K562 (cell line): Measurements from ENCODE around the gene B4GALNT2.

ENCODE experiments used
- HDAC1 ChIP-seq, 2 experiments: fragments of 450-650 bp; IDR thresholded peaks; 2 replicates each; pipeline ENCODE4 v1.6.1; 2016 to 2017; ENCODE audit warnings: inconsistent platforms in 1 of 2, mild to moderate bottlenecking in 1 of 2, moderate library complexity in 1 of 2
- POLR2AphosphoS5 ChIP-seq: IDR thresholded peaks from 2 replicates; pipeline ENCODE4 v1.6.1; 2011; ENCODE audit warnings: mild to moderate bottlenecking, low read depth, low read length, moderate library complexity; ENCODE audit not compliant: control insufficient read depth, insufficient read depth
- SIX5 ChIP-seq, 2 experiments: IDR thresholded peaks; 2 replicates each; pipeline ENCODE4 v1.6.1; 2011; ENCODE audit warnings: low read length in 2 of 2, borderline replicate concordance in 1 of 2, low read depth in 1 of 2, mild to moderate bottlenecking in 1 of 2, moderate library complexity in 1 of 2; ENCODE audit not compliant: insufficient read depth in 1 of 2
- ZNF197 ChIP-seq: fragments of 200-800 bp; sonication (Bioruptor generic); IDR thresholded peaks from 2 replicates; pipeline ENCODE4 v1.6.1; 2016; ENCODE audit warnings: low read depth, missing genetic modification characterization, missing compliant biosample characterization
- ZNF785 ChIP-seq: fragments of 250-450 bp; sonication (Bioruptor Pico); IDR thresholded peaks from 2 replicates; pipeline ENCODE4 v1.4.0; 2020; ENCODE audit warnings: mild to moderate bottlenecking
- TF ChIP-seq, protein P1 (sequence below): fragments of 450-650 bp; formaldehyde crosslinking; IDR thresholded peaks from 2 replicates; pipeline ENCODE4 v1.4.0; 2020; ENCODE audit warnings: mild to moderate bottlenecking, mixed read lengths
- TF ChIP-seq, protein P2 (sequence below), 3 experiments: IDR thresholded peaks in 2 of 3; conservative IDR thresholded peaks in 1 of 3; 2 replicates each; pipeline ENCODE4 v1.5.1; 2011 to 2012; ENCODE audit warnings: low read length in 3 of 3, mild to moderate bottlenecking in 3 of 3, control low read depth in 2 of 3, improper control_type of control experiment in 1 of 3, inconsistent platforms in 1 of 3, low read depth in 1 of 3, mixed read lengths in 1 of 3, moderate library complexity in 1 of 3; ENCODE audit not compliant: insufficient read depth in 2 of 3
- TF ChIP-seq, protein P3 (sequence below): sonication (generic); formaldehyde crosslinking; IDR thresholded peaks from 2 replicates; pipeline ENCODE4 v1.8.0; 2022; ENCODE audit warnings: mild to moderate bottlenecking, missing genetic modification reagents
- TF ChIP-seq, protein P4 (sequence below), 2 experiments: fragments of 450-650 bp in 1 of 2; sonication (generic) in 1 of 2; formaldehyde crosslinking in 1 of 2; IDR thresholded peaks in 1 of 2; conservative IDR thresholded peaks in 1 of 2; 2 replicates each; pipeline versions ENCODE4 v1.6.1 to v1.8.1; 2016 to 2023; ENCODE audit warnings: mild to moderate bottlenecking in 2 of 2, moderate library complexity in 2 of 2, inconsistent platforms in 1 of 2, missing genetic modification reagents in 1 of 2

DNA sequence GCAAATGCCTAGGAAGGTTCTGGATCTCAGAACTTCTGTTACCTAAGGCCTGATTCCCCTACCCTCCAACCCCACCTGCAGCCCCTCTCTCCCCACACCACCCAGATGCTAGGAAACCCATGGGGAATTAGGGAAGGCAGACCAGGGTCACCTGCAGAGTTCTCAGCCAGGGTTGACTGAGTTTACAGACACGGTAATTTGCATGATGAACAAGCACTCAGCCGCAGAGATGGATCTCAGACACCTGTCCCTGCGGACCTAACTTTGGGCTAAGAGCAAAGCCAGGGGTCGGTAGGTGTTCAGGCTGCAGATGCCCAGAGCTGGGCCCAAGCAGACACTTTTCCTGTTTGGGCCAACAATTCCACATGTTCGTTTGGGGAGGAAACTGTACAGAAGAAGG, 80.8 kb downstream of the B4GALNT2 start:
- TF ChIP-seq SIX5 (IDR thresholded peaks at IDR 0.05; ENCODE audit: borderline replicate concordance in 1 of 2, insufficient read depth in 1 of 2, low read depth in 1 of 2, low read length in 2 of 2), result no peak
- no peak for TF ChIP-seq ZNF197 (CRISPR knock-in tag)
- TF ChIP-seq, protein P1, sequence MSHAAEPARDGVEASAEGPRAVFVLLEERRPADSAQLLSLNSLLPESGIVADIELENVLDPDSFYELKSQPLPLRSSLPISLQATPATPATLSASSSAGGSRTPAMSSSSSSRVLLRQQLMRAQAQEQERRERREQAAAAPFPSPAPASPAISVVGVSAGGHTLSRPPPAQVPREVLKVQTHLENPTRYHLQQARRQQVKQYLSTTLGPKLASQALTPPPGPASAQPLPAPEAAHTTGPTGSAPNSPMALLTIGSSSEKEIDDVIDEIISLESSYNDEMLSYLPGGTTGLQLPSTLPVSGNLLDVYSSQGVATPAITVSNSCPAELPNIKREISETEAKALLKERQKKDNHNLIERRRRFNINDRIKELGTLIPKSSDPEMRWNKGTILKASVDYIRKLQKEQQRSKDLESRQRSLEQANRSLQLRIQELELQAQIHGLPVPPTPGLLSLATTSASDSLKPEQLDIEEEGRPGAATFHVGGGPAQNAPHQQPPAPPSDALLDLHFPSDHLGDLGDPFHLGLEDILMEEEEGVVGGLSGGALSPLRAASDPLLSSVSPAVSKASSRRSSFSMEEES (CRISPR knock-in tag), result no peak
- no peak for TF ChIP-seq POLR2AphosphoS5
- TF ChIP-seq, protein P2, sequence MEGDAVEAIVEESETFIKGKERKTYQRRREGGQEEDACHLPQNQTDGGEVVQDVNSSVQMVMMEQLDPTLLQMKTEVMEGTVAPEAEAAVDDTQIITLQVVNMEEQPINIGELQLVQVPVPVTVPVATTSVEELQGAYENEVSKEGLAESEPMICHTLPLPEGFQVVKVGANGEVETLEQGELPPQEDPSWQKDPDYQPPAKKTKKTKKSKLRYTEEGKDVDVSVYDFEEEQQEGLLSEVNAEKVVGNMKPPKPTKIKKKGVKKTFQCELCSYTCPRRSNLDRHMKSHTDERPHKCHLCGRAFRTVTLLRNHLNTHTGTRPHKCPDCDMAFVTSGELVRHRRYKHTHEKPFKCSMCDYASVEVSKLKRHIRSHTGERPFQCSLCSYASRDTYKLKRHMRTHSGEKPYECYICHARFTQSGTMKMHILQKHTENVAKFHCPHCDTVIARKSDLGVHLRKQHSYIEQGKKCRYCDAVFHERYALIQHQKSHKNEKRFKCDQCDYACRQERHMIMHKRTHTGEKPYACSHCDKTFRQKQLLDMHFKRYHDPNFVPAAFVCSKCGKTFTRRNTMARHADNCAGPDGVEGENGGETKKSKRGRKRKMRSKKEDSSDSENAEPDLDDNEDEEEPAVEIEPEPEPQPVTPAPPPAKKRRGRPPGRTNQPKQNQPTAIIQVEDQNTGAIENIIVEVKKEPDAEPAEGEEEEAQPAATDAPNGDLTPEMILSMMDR (IDR thresholded peaks at IDR 0.05 in 2 of 3, conservative IDR thresholded peaks at IDR 0.05 in 1 of 3; ENCODE audit: insufficient read depth in 2 of 3, low read depth in 1 of 3, low read length in 3 of 3), result no peak
- TF ChIP-seq, protein P3, sequence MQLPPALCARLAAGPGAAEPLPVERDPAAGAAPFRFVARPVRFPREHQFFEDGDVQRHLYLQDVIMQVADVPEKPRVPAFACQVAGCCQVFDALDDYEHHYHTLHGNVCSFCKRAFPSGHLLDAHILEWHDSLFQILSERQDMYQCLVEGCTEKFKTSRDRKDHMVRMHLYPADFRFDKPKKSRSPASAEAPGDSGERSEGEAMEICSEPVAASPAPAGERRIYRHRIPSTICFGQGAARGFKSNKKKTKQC (CRISPR knock-in tag), result no peak
- no peak for TF ChIP-seq ZNF785
- no peak for TF ChIP-seq HDAC1 (IDR thresholded peaks at IDR 0.05)
- TF ChIP-seq, protein P4, sequence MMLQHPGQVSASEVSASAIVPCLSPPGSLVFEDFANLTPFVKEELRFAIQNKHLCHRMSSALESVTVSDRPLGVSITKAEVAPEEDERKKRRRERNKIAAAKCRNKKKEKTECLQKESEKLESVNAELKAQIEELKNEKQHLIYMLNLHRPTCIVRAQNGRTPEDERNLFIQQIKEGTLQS (IDR thresholded peaks at IDR 0.05), result no peak
- TF ChIP-seq, protein P4 (CRISPR knock-in tag; conservative IDR thresholded peaks at IDR 0.05), result no peak
